HEK293 (cell line): ENCODE measurements around the gene CENPF.

Experiments
- CTCF ChIA-PET: fragments of 350-600 bp; formaldehyde crosslinking; extraction: SDS; loops from one replicate; lab custom pipeline; 2021; ENCODE audit warnings: antibody characterized with exemption; lab: Yijun Ruan, JAX
- POLR2A ChIA-PET: fragments of 300-600 bp; formaldehyde crosslinking; extraction: SDS; loops from one replicate; lab custom pipeline; 2020; ENCODE audit warnings: antibody characterized with exemption, inconsistent platforms; lab: Yijun Ruan, JAX
- H3K27ac ChIP-seq: fragments of 200-500 bp; sonication (Bioruptor generic); 2 replicates; pipeline ENCODE4 v1.5.1; 2014; ENCODE audit warnings: low read depth, low read length, control low read depth, inconsistent platforms; ENCODE audit errors: extremely low read depth
- H3K36me3 ChIP-seq, 2 experiments: fragments of 200-500 bp in 1 of 2; sonication (Bioruptor generic) in 1 of 2; 1 replicate in 1 of 2; 2 replicates in 1 of 2; pipeline ENCODE4 v1.5.1; 2014 to 2017; ENCODE audit warnings: inconsistent platforms in 2 of 2, low read length in 2 of 2; ENCODE audit not compliant: control insufficient read depth in 2 of 2, insufficient read depth in 1 of 2
- H3K4me1 ChIP-seq: fragments of 200-500 bp; sonication (Bioruptor generic); 2 replicates; pipeline ENCODE4 v1.5.1; 2014; ENCODE audit warnings: mild to moderate bottlenecking, low read length, inconsistent platforms; ENCODE audit not compliant: control insufficient read depth, insufficient read depth
- H3K4me3 ChIP-seq: 2 replicates; pipeline ENCODE4 v1.5.1; 2011; ENCODE audit warnings: low read depth, mild to moderate bottlenecking, control low read depth, low read length, moderate library complexity
- H3K9me3 ChIP-seq: fragments of 200-500 bp; sonication (Bioruptor generic); 2 replicates; pipeline ENCODE4 v1.5.1; 2014; ENCODE audit warnings: low read depth, low read length, inconsistent platforms; ENCODE audit not compliant: control insufficient read depth, insufficient read depth
- ELK4 ChIP-seq: IDR thresholded peaks from 2 replicates; pipeline ENCODE4 v1.6.1; 2011; ENCODE audit warnings: mild to moderate bottlenecking, low read depth, low read length, borderline replicate concordance
- GLIS2 ChIP-seq: fragments of 450-650 bp; formaldehyde crosslinking; IDR thresholded peaks from 2 replicates; pipeline ENCODE4 v1.5.1; 2016; ENCODE audit warnings: missing biosample characterization, missing genetic modification characterization
- PRDM1 ChIP-seq: fragments of 450-650 bp; formaldehyde crosslinking; IDR thresholded peaks from 2 replicates; pipeline ENCODE4; 2016; ENCODE audit warnings: missing biosample characterization, missing genetic modification characterization
- SALL2 ChIP-seq: fragments of 450-650 bp; formaldehyde crosslinking; IDR thresholded peaks from 2 replicates; pipeline ENCODE4 v1.5.0; 2017; ENCODE audit warnings: missing biosample characterization, mild to moderate bottlenecking, missing genetic modification characterization, borderline replicate concordance
- YY1 ChIP-seq: fragments of 450-650 bp; formaldehyde crosslinking; IDR thresholded peaks from 2 replicates; pipeline ENCODE4 v1.5.1; 2018; ENCODE audit warnings: missing biosample characterization, missing genetic modification characterization
- ZBTB20 ChIP-seq: fragments of 450-650 bp; formaldehyde crosslinking; IDR thresholded peaks from 2 replicates; pipeline ENCODE4 v1.5.1; 2016; ENCODE audit warnings: missing biosample characterization, missing genetic modification characterization
- ZNF132 ChIP-seq: fragments of 450-650 bp; formaldehyde crosslinking; IDR thresholded peaks from 2 replicates; pipeline ENCODE4 v1.5.1; 2017; ENCODE audit warnings: missing biosample characterization, missing genetic modification characterization, borderline replicate concordance
- ZNF19 ChIP-seq: fragments of 450-650 bp; formaldehyde crosslinking; IDR thresholded peaks from 2 replicates; pipeline ENCODE4; 2016; ENCODE audit warnings: missing biosample characterization, missing genetic modification characterization, low read depth
- ZNF202 ChIP-seq: fragments of 450-650 bp; formaldehyde crosslinking; IDR thresholded peaks from 2 replicates; pipeline ENCODE4 v1.5.1; 2016; ENCODE audit warnings: missing biosample characterization, missing genetic modification characterization, borderline replicate concordance
- ZNF37A ChIP-seq: fragments of 450-650 bp; IDR thresholded peaks from 2 replicates; pipeline ENCODE4 v1.5.1; 2018; ENCODE audit warnings: missing biosample characterization, missing genetic modification characterization
- ZNF394 ChIP-seq: fragments of 450-650 bp; formaldehyde crosslinking; IDR thresholded peaks from 2 replicates; pipeline ENCODE4 v1.5.1; 2016; ENCODE audit warnings: missing biosample characterization, missing genetic modification characterization, mild to moderate bottlenecking, moderate library complexity, borderline replicate concordance
- ZNF398 ChIP-seq: fragments of 450-650 bp; formaldehyde crosslinking; IDR thresholded peaks from 2 replicates; pipeline ENCODE4 v1.5.1; 2017; ENCODE audit warnings: missing biosample characterization, missing genetic modification characterization
- ZNF416 ChIP-seq: fragments of 450-650 bp; formaldehyde crosslinking; IDR thresholded peaks from 2 replicates; pipeline ENCODE4 v1.5.1; 2016; ENCODE audit warnings: missing biosample characterization, missing genetic modification characterization
- ZNF501 ChIP-seq: fragments of 450-650 bp; formaldehyde crosslinking; IDR thresholded peaks from 2 replicates; pipeline ENCODE4 v1.5.1; 2016; ENCODE audit warnings: missing biosample characterization, missing genetic modification characterization
- ZNF654 ChIP-seq: fragments of 450-650 bp; formaldehyde crosslinking; IDR thresholded peaks from 2 replicates; pipeline ENCODE4 v1.5.1; 2016; ENCODE audit warnings: low read depth, missing biosample characterization, missing genetic modification characterization
- ZNF692 ChIP-seq: fragments of 450-650 bp; formaldehyde crosslinking; IDR thresholded peaks from 2 replicates; pipeline ENCODE4 v1.5.1; 2016; ENCODE audit warnings: missing biosample characterization, missing genetic modification characterization
- ZNF837 ChIP-seq: fragments of 450-650 bp; formaldehyde crosslinking; IDR thresholded peaks from 2 replicates; pipeline ENCODE4 v1.5.1; 2016; ENCODE audit warnings: missing biosample characterization, missing genetic modification characterization
- ZSCAN18 ChIP-seq: fragments of 450-650 bp; formaldehyde crosslinking; IDR thresholded peaks from 2 replicates; pipeline ENCODE4 v1.5.1; 2016; ENCODE audit warnings: missing biosample characterization, missing genetic modification characterization

Gene CENPF

GRCh38 chr1:214658175-214658574 is 55.2 kb downstream of the CENPF start:
- CTCF ChIA-PET = no interaction called here
- Histone ChIP-seq H3K27ac (no peak overlapping the region), H3K9me3 (no peaks in the 10 kb centered on the region), H3K36me3 (peaks cover 65 to 99% of the 10 kb centered on the region in 2 experiments), H3K4me1 (no peaks in the 10 kb centered on the region), H3K4me3 (no peak overlapping the region)
- POLR2A ChIA-PET = no interaction called here
- TF ChIP-seq ZNF398 (no peak), PRDM1 (tag by site-specific recombination) (peak; percentile 93)

GRCh38 chr1:214658785-214659184 is 55.8 kb downstream of the CENPF start:
- ChIA-PET CTCF (interaction anchor here (2.3 kb wide), 1 partner anchor 868 kb away, joined by 6 read pairs; no protein-coding TSS in a partner anchor), POLR2A (no interaction called here)
- peaks cover 63 to 100% of the 10 kb centered on the region in 2 experiments for H3K36me3 ChIP-seq
- no peak for TF ChIP-seq ZSCAN18 (tag by site-specific recombination)
- TF ChIP-seq ZNF654 (tag by site-specific recombination) = peak; percentile 8; the same call in 1 of the 2 replicates
- no peak for TF ChIP-seq ZNF19
- no peak overlapping the region for H3K4me3 ChIP-seq
- no peak overlapping the region for H3K27ac ChIP-seq
- no peaks in the 10 kb centered on the region for H3K4me1 ChIP-seq
- no peaks in the 10 kb centered on the region for H3K9me3 ChIP-seq

- no peaks in the 10 kb centered on the region for H3K9me3 ChIP-seq
- TF ChIP-seq ZNF37A (tag by site-specific recombination) = 0 out of 2 replicates have a peak, but pooled peaks have one; percentile 35
- no peak for TF ChIP-seq YY1 (tag by site-specific recombination)
- TF ChIP-seq, all 188 proteins: peak for 1
- Histone ChIP-seq H3K4me1 (no peaks in the 10 kb centered on the region), H3K27ac (no peak overlapping the region), H3K4me3 (no peak overlapping the region), H3K36me3 (peaks cover 67 to 100% of the 10 kb centered on the region in 2 experiments)
- CTCF ChIA-PET = interaction anchor here (1.1 to 2.3 kb wide), 4 partner anchors 32 to 867 kb away, joined by 3 to 6 read pairs (median 3); no protein-coding TSS in a partner anchor
- POLR2A ChIA-PET = no interaction called here
Measured at GRCh38 chr1:214660190-214660589, 57.2 kb downstream of the CENPF start.

- POLR2A ChIA-PET = no interaction called here
- H3K36me3 ChIP-seq = peaks cover 65 to 100% of the 10 kb centered on the region in 2 experiments
- TF ChIP-seq GLIS2 = no peak
- no peak for TF ChIP-seq SALL2 (tag by site-specific recombination)
- no peak for TF ChIP-seq ZNF501 (tag by site-specific recombination)
Measured at GRCh38 chr1:214660900-214661299, 57.9 kb downstream of the CENPF start.

GRCh38 chr1:214662223-214662785 is 59.3 kb downstream of the CENPF start:
- Histone ChIP-seq H3K9me3 (no peaks in the 10 kb centered on the region), H3K4me3 (no peak overlapping the region), H3K36me3 (peaks cover 64 to 100% of the 10 kb centered on the region in 2 experiments), H3K27ac (no peak overlapping the region), H3K4me1 (no peaks in the 10 kb centered on the region)
- ChIA-PET POLR2A (no interaction called here), CTCF (interaction anchor here (0.6 kb wide), 1 partner anchor 193 kb away, joined by 4 read pairs; no protein-coding TSS in a partner anchor)
- TF ChIP-seq ZNF132 (no peak), ZNF416 (tag by site-specific recombination) (no peak), ZNF692 (tag by site-specific recombination) (no peak), ZNF202 (no peak), ELK4 (no peak), ZBTB20 (tag by site-specific recombination) (no peak), ZNF394 (tag by site-specific recombination) (no peak), ZNF837 (tag by site-specific recombination) (no peak)

More at GRCh38 chr1:214660900-214661299, 57.9 kb downstream of the CENPF start:
- Histone ChIP-seq H3K4me1 (no peaks in the 10 kb centered on the region), H3K9me3 (no peaks in the 10 kb centered on the region), H3K27ac (no peak overlapping the region), H3K4me3 (no peak overlapping the region)
- CTCF ChIA-PET = interaction anchor here (0.6 to 2.3 kb wide), 4 partner anchors 16 to 866 kb away, joined by 3 to 6 read pairs (median 3); no protein-coding TSS in a partner anchor
